ENCODE results near the gene PCBP2.

PCBP2 gene

GRCh38 chr12:53500776-53501614, 49.1 kb downstream of the PCBP2 start, which contains the start of gene TARBP2:
TARBP2 (plus strand) TSS chr12:53501283; CDS start chr12:53501409, 126 bp downstream.
- ATAC-seq = peak; percentile 80
- no peak for TF ChIP-seq RARB (CRISPR knock-in tag; IDR thresholded peaks at IDR 0.05)
- no peak for TF ChIP-seq OSR1 (CRISPR knock-in tag; IDR thresholded peaks at IDR 0.05)
- no peak for TF ChIP-seq CREB5 (CRISPR knock-in tag; IDR thresholded peaks at IDR 0.05; ENCODE audit: low read depth)
- TF ChIP-seq TCF4 (CRISPR knock-in tag; IDR thresholded peaks at IDR 0.05; ENCODE audit: borderline replicate concordance) = no peak
- TF ChIP-seq BACH2 (CRISPR knock-in tag; IDR thresholded peaks at IDR 0.05; ENCODE audit: borderline replicate concordance) = no peak
- TF ChIP-seq SNAI2 (CRISPR knock-in tag; IDR thresholded peaks at IDR 0.05) = peak; percentile 46; the same call in 1 of the 2 replicates
- 0 out of 2 replicates have a peak, but pooled peaks have one; percentile 8 for TF ChIP-seq ZNF70 (CRISPR knock-in tag; IDR thresholded peaks at IDR 0.05)
- no peak for TF ChIP-seq ZFP30 (CRISPR knock-in tag; IDR thresholded peaks at IDR 0.05)
- peak; percentile 56; the same call in 1 of the 2 replicates for TF ChIP-seq TSHZ2 (CRISPR knock-in tag; IDR thresholded peaks at IDR 0.05)
- peak; percentile 99 for TF ChIP-seq ZFP3 (CRISPR knock-in tag; IDR thresholded peaks at IDR 0.05)
- TF ChIP-seq GLIS3 (CRISPR knock-in tag; IDR thresholded peaks at IDR 0.05) = 0 out of 2 replicates have a peak, but pooled peaks have one; percentile 44
- no peak for TF ChIP-seq CSRNP3 (CRISPR knock-in tag; IDR thresholded peaks at IDR 0.05)
- TF ChIP-seq PATZ1 (CRISPR knock-in tag; IDR thresholded peaks at IDR 0.05; ENCODE audit: borderline replicate concordance) = no peak
- TF ChIP-seq ZNF8 (CRISPR knock-in tag; IDR thresholded peaks at IDR 0.05) = peak; percentile 61; the same call in 1 of the 2 replicates
- 0 out of 2 replicates have a peak, but pooled peaks have one; percentile 16 for TF ChIP-seq ISL1 (CRISPR knock-in tag; IDR thresholded peaks at IDR 0.05)
- TF ChIP-seq PPARA (CRISPR knock-in tag; IDR thresholded peaks at IDR 0.05; ENCODE audit: borderline replicate concordance) = no peak

GRCh38 chr12:53501615-53502181, 49.8 kb downstream of the PCBP2 start:
- ATAC-seq = no peak

More at GRCh38 chr12:53501615-53502181, 49.8 kb downstream of the PCBP2 start:
- no peak for TF ChIP-seq PPARA (CRISPR knock-in tag; IDR thresholded peaks at IDR 0.05; ENCODE audit: borderline replicate concordance)
- no peak for TF ChIP-seq BACH2 (CRISPR knock-in tag; IDR thresholded peaks at IDR 0.05; ENCODE audit: borderline replicate concordance)
- no peak for TF ChIP-seq ZFP3 (CRISPR knock-in tag; IDR thresholded peaks at IDR 0.05)
- no peak for TF ChIP-seq OSR1 (CRISPR knock-in tag; IDR thresholded peaks at IDR 0.05)
- no peak for TF ChIP-seq PATZ1 (CRISPR knock-in tag; IDR thresholded peaks at IDR 0.05; ENCODE audit: borderline replicate concordance)
